Measurements from ENCODE around the gene APLNR. TPM values are rescaled to one million over a fixed set of nuclear protein-coding genes. Genes with fewer than 3 reads are reported as not detected.

The APLNR gene
- 0.48 TPM in 1 of 2 replicates, not detected in the other for total RNA-seq

DNA sequence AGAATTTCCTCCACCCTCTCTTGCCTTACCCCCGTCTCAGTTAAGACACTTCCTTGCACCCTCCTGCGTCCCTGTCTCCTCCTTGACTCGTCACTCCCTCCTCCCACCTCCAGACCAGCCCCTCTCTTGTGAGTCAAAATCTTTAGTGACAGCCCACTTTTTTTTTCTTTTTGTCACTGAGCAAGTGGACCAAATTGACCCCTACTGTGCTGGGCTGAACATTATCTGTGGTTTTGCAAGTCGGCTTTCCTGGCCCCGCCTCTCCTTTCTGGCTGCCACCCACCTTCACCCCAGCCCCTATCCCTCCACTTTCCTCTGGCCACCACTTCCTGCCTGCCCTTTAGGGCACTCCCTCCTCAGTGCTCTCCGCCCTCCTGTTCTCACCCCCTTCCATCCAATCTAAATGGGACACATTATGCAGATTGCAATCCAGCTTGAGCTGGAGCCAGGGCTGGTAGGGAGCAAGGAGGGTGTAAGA lies at the start of gene APLNR:
Gene APLNR (minus strand): TSS at position 47 of the 478 bp plus-strand sequence. CDS start 246 bp downstream, outside the sequence.

Other genes with a start within 250 kb of the APLNR start
- not detected in 2 replicates for gene OR5AK2, start 248.3 kb downstream of the APLNR start, total RNA-seq
- gene LRRC55, start 55.3 kb downstream of the APLNR start, total RNA-seq: not detected in 2 replicates
- 64.3 and 75.8 TPM in 2 replicates for gene TNKS1BP1, start 87.7 kb upstream of the APLNR start, total RNA-seq
- gene SSRP1, start 98.6 kb upstream of the APLNR start, total RNA-seq: 83.9 and 99.4 TPM in 2 replicates
- gene P2RX3, start 101.1 kb upstream of the APLNR start, total RNA-seq: not detected in 2 replicates
- not detected in 2 replicates for gene PRG3, start 143.9 kb upstream of the APLNR start, total RNA-seq
- not detected in 2 replicates for gene PRG2, start 153.4 kb upstream of the APLNR start, total RNA-seq
- 107 and 123 TPM in 2 replicates for gene SLC43A3, start 189.9 kb upstream of the APLNR start, total RNA-seq
- under 0.01 and 0.19 TPM in 2 replicates for gene RTN4RL2, start 223.3 kb upstream of the APLNR start, total RNA-seq